ENCODE measurements around the gene ELAVL2.

ELAVL2 gene

GRCh38 chr9:23777328-23777727 lies 48.7 kb downstream of the ELAVL2 start:
- Histone ChIP-seq H4K8ac (ENCODE audit: low read depth, low read length) (no peak overlapping the region), H2BK15ac (ENCODE audit: low read length) (no peak overlapping the region), H3K14ac (ENCODE audit: low read length) (no peak overlapping the region), H3K9ac (ENCODE audit: low read depth, low read length, poor library complexity) (no peak overlapping the region), H2BK5ac (ENCODE audit: low read length) (no peak overlapping the region), H3K27ac (replicated peaks; ENCODE audit: low read length) (no peak overlapping the region), H2AK5ac (ENCODE audit: low read depth, low read length) (no peak overlapping the region), H3K9me3 (replicated peaks in 1 of 2; ENCODE audit: control insufficient read depth in 2 of 2, insufficient read depth in 1 of 2, low read depth in 1 of 2, low read length in 2 of 2) (peaks cover 0 to 3% of the 10 kb centered on the region in 2 donors), H3K18ac (ENCODE audit: low read length) (no peak overlapping the region), H2AFZ (ENCODE audit: low read length) (no peak overlapping the region), H4K91ac (ENCODE audit: low read depth, low read length, poor library complexity) (no peak overlapping the region), H3K23ac (ENCODE audit: low read depth, low read length, poor library complexity) (no peak overlapping the region), H2BK120ac (ENCODE audit: low read depth, low read length) (no peak overlapping the region), H3K4me3 (ENCODE audit: low read length in 2 of 2) (no peak overlapping the region), H3K27me3 (ENCODE audit: control insufficient read depth in 3 of 3, insufficient read depth in 3 of 3, low read depth in 1 of 3, low read length in 3 of 3) (no peaks in the 10 kb centered on the region), H3K79me1 (ENCODE audit: low read depth, low read length) (no peaks in the 10 kb centered on the region), H3K4me1 (ENCODE audit: control insufficient read depth in 2 of 2, insufficient read depth in 1 of 2, low read depth in 1 of 2, low read length in 2 of 2) (peaks cover 11 to 12% of the 10 kb centered on the region in 2 donors), H2BK12ac (ENCODE audit: low read length) (no peak overlapping the region), H3K4me2 (ENCODE audit: insufficient read depth, low read length, poor library complexity, severe bottlenecking) (no peak overlapping the region), H3K4ac (ENCODE audit: low read length) (no peak overlapping the region), H3K36me3 (replicated peaks in 1 of 2; ENCODE audit: control insufficient read depth in 2 of 2, insufficient read depth in 2 of 2, low read length in 2 of 2) (no peaks in the 10 kb centered on the region)
- WGBS, 2 donors (ENCODE audit: extremely low coverage in 2 of 2, insufficient read length in 2 of 2, insufficient replicate concordance in 1 of 2): no CpG with 5 or more reads among the region's 5 CpGs
- DNase-seq (ENCODE audit: low spot score): no peak

- Histone ChIP-seq H2AK5ac (ENCODE audit: low read depth, low read length) (no peak overlapping the region), H3K9ac (ENCODE audit: low read depth, low read length, poor library complexity) (no peak overlapping the region), H2AFZ (ENCODE audit: low read length) (no peak overlapping the region), H3K79me1 (ENCODE audit: low read depth, low read length) (no peaks in the 10 kb centered on the region), H3K23ac (ENCODE audit: low read depth, low read length, poor library complexity) (no peak overlapping the region), H3K4me2 (ENCODE audit: insufficient read depth, low read length, poor library complexity, severe bottlenecking) (no peak overlapping the region), H3K4me3 (ENCODE audit: low read length in 2 of 2) (no peak overlapping the region), H3K4me1 (ENCODE audit: control insufficient read depth in 2 of 2, insufficient read depth in 1 of 2, low read depth in 1 of 2, low read length in 2 of 2) (peaks cover 11 to 12% of the 10 kb centered on the region in 2 donors), H3K9me3 (replicated peaks in 1 of 2; ENCODE audit: control insufficient read depth in 2 of 2, insufficient read depth in 1 of 2, low read depth in 1 of 2, low read length in 2 of 2) (peaks cover 0 to 7% of the 10 kb centered on the region in 2 donors), H3K36me3 (replicated peaks in 1 of 2; ENCODE audit: control insufficient read depth in 2 of 2, insufficient read depth in 2 of 2, low read length in 2 of 2) (no peaks in the 10 kb centered on the region), H3K14ac (ENCODE audit: low read length) (no peak overlapping the region), H4K8ac (ENCODE audit: low read depth, low read length) (no peak overlapping the region), H2BK120ac (ENCODE audit: low read depth, low read length) (no peak overlapping the region), H3K27me3 (ENCODE audit: control insufficient read depth in 3 of 3, insufficient read depth in 3 of 3, low read depth in 1 of 3, low read length in 3 of 3) (no peaks in the 10 kb centered on the region), H2BK12ac (ENCODE audit: low read length) (no peak overlapping the region), H3K18ac (ENCODE audit: low read length) (no peak overlapping the region), H2BK5ac (ENCODE audit: low read length) (no peak overlapping the region), H3K4ac (ENCODE audit: low read length) (no peak overlapping the region), H3K27ac (replicated peaks; ENCODE audit: low read length) (no peak overlapping the region), H2BK15ac (ENCODE audit: low read length) (no peak overlapping the region), H4K91ac (ENCODE audit: low read depth, low read length, poor library complexity) (no peak overlapping the region)
- no peak for DNase-seq (ENCODE audit: low spot score)
- no CpG with 5 or more reads among the region's 6 CpGs for WGBS, 2 donors (ENCODE audit: extremely low coverage in 2 of 2, insufficient read length in 2 of 2, insufficient replicate concordance in 1 of 2)
Measured at GRCh38 chr9:23775549-23775948, 50.5 kb downstream of the ELAVL2 start.

- no CpG with 5 or more reads among the region's 2 CpGs for WGBS, 2 donors (ENCODE audit: extremely low coverage in 2 of 2, insufficient read length in 2 of 2, insufficient replicate concordance in 1 of 2)
- H2AFZ ChIP-seq (ENCODE audit: low read length): no peak overlapping the region
- no peak overlapping the region for H2BK15ac ChIP-seq (ENCODE audit: low read length)
- no peaks in the 10 kb centered on the region for H3K27me3 ChIP-seq (ENCODE audit: control insufficient read depth in 3 of 3, insufficient read depth in 3 of 3, low read depth in 1 of 3, low read length in 3 of 3)
- no peak overlapping the region for H2BK5ac ChIP-seq (ENCODE audit: low read length)
- no peak overlapping the region for H2BK120ac ChIP-seq (ENCODE audit: low read depth, low read length)
- no peak overlapping the region for H3K9ac ChIP-seq (ENCODE audit: low read depth, low read length, poor library complexity)
- H3K18ac ChIP-seq (ENCODE audit: low read length): no peak overlapping the region
- H3K79me1 ChIP-seq (ENCODE audit: low read depth, low read length): no peaks in the 10 kb centered on the region
- no peak overlapping the region for H3K14ac ChIP-seq (ENCODE audit: low read length)
- H4K8ac ChIP-seq (ENCODE audit: low read depth, low read length): no peak overlapping the region
- DNase-seq (ENCODE audit: low spot score): no peak
- no peak overlapping the region for H3K4me3 ChIP-seq (ENCODE audit: low read length in 2 of 2)
- no peak overlapping the region for H2BK12ac ChIP-seq (ENCODE audit: low read length)
- H3K4me1 ChIP-seq (ENCODE audit: control insufficient read depth in 2 of 2, insufficient read depth in 1 of 2, low read depth in 1 of 2, low read length in 2 of 2): peaks cover 6 to 10% of the 10 kb centered on the region in 2 donors
- H3K36me3 ChIP-seq (replicated peaks in 1 of 2; ENCODE audit: control insufficient read depth in 2 of 2, insufficient read depth in 2 of 2, low read length in 2 of 2): no peaks in the 10 kb centered on the region
- H2AK5ac ChIP-seq (ENCODE audit: low read depth, low read length): no peak overlapping the region
- H3K23ac ChIP-seq (ENCODE audit: low read depth, low read length, poor library complexity): no peak overlapping the region
- H3K4ac ChIP-seq (ENCODE audit: low read length): no peak overlapping the region
- no peak overlapping the region for H3K27ac ChIP-seq (replicated peaks; ENCODE audit: low read length)
- no peak overlapping the region for H4K91ac ChIP-seq (ENCODE audit: low read depth, low read length, poor library complexity)
- H3K4me2 ChIP-seq (ENCODE audit: insufficient read depth, low read length, poor library complexity, severe bottlenecking): no peak overlapping the region
- peaks cover 0 to 7% of the 10 kb centered on the region in 2 donors for H3K9me3 ChIP-seq (replicated peaks in 1 of 2; ENCODE audit: control insufficient read depth in 2 of 2, insufficient read depth in 1 of 2, low read depth in 1 of 2, low read length in 2 of 2)
Measured at GRCh38 chr9:23774266-23774665, 51.8 kb downstream of the ELAVL2 start.

- Histone ChIP-seq H3K27ac (replicated peaks; ENCODE audit: low read length) (no peak overlapping the region), H2BK12ac (ENCODE audit: low read length) (no peak overlapping the region), H2AFZ (ENCODE audit: low read length) (no peak overlapping the region), H3K79me1 (ENCODE audit: low read depth, low read length) (no peaks in the 10 kb centered on the region), H3K4me2 (ENCODE audit: insufficient read depth, low read length, poor library complexity, severe bottlenecking) (no peak overlapping the region), H3K4ac (ENCODE audit: low read length) (no peak overlapping the region), H3K9ac (ENCODE audit: low read depth, low read length, poor library complexity) (no peak overlapping the region), H3K9me3 (replicated peaks in 1 of 2; ENCODE audit: control insufficient read depth in 2 of 2, insufficient read depth in 1 of 2, low read depth in 1 of 2, low read length in 2 of 2) (peaks cover 0 to 7% of the 10 kb centered on the region in 2 donors), H2BK120ac (ENCODE audit: low read depth, low read length) (no peak overlapping the region), H3K4me1 (ENCODE audit: control insufficient read depth in 2 of 2, insufficient read depth in 1 of 2, low read depth in 1 of 2, low read length in 2 of 2) (peaks cover 0 to 6% of the 10 kb centered on the region in 2 donors), H2AK5ac (ENCODE audit: low read depth, low read length) (no peak overlapping the region), H2BK5ac (ENCODE audit: low read length) (no peak overlapping the region), H3K18ac (ENCODE audit: low read length) (no peak overlapping the region), H3K23ac (ENCODE audit: low read depth, low read length, poor library complexity) (no peak overlapping the region), H3K4me3 (ENCODE audit: low read length in 2 of 2) (no peak overlapping the region), H3K36me3 (replicated peaks in 1 of 2; ENCODE audit: control insufficient read depth in 2 of 2, insufficient read depth in 2 of 2, low read length in 2 of 2) (no peaks in the 10 kb centered on the region), H3K14ac (ENCODE audit: low read length) (no peak overlapping the region), H4K91ac (ENCODE audit: low read depth, low read length, poor library complexity) (no peak overlapping the region), H3K27me3 (ENCODE audit: control insufficient read depth in 3 of 3, insufficient read depth in 3 of 3, low read depth in 1 of 3, low read length in 3 of 3) (no peaks in the 10 kb centered on the region), H2BK15ac (ENCODE audit: low read length) (no peak overlapping the region), H4K8ac (ENCODE audit: low read depth, low read length) (no peak overlapping the region)
- no peak for DNase-seq (ENCODE audit: low spot score)
Measured at GRCh38 chr9:23772385-23772783, 53.7 kb downstream of the ELAVL2 start.
